HepG2 (cell line): Measurements from ENCODE around the gene GOLGA6L24. TPM values are rescaled to one million over a fixed set of nuclear protein-coding genes. Genes with fewer than 3 reads are reported as not detected.
A peak's percentile ranks its signal among the peaks of the same experiment; 100 is the strongest.
"Not testable (repeated sequence)": the region's sequence is repeated elsewhere in the genome, so short reads cannot be mapped to it uniquely, and the experiment has no call there.

Experiments used
- ATAC-seq: fragments of 200-7000 bp; cut with Tn5 transposase; 3 replicates; pipeline ENCODE4 v1.9.1; 2020; ENCODE audit warnings: mild to moderate bottlenecking, moderate library complexity
- BruUV-seq: library from RNA; stranded (reverse); fragments of 400-500 nt; replicated peaks from 2 replicates; lab custom pipeline; 2021; lab: Mats Ljungman, UMichigan
- CTCF ChIA-PET: fragments of 300-600 bp; formaldehyde crosslinking; extraction: SDS; loops from one replicate; lab custom pipeline; 2021; ENCODE audit warnings: low total read pairs, inconsistent platforms, low intra/inter-chr PET ratio; lab: Yijun Ruan, JAX
- POLR2A ChIA-PET: fragments of 350-600 bp; sonication (Branson Sonifier 250); formaldehyde crosslinking; loops from one replicate; lab custom pipeline; 2020; ENCODE audit warnings: antibody characterized with exemption, inconsistent platforms; lab: Yijun Ruan, JAX
- DNase-seq: peaks from one replicate; pipeline ENCODE4 v3.0.0-alpha.2; 2015; ENCODE audit warnings: low spot score
- FAIRE-seq: peaks from 3 replicates; lab custom pipeline; 2011; peaks lifted over from hg19 to GRCh38; lab: Jason Lieb, UNC
- H2AFZ ChIP-seq: one replicate; pipeline ENCODE4 v1.6.1; 2011; ENCODE audit warnings: low read length, inconsistent platforms
- H3K27ac ChIP-seq: fragments of 300-600 bp; 3 replicates; pipeline ENCODE4 v1.8.0; 2011; ENCODE audit warnings: mixed run types, mild to moderate bottlenecking, mixed read lengths, low read length, inconsistent platforms; ENCODE audit not compliant: insufficient read depth; ENCODE audit errors: extremely low read length
- H3K27me3 ChIP-seq, 2 experiments: fragments of 200-600 bp in 1 of 2; 2 replicates in 1 of 2; 3 replicates in 1 of 2; pipeline versions ENCODE4 v1.6.0 to v1.8.0; 2011; ENCODE audit warnings: low read length in 2 of 2, mild to moderate bottlenecking in 2 of 2, moderate library complexity in 2 of 2, inconsistent platforms in 1 of 2; ENCODE audit not compliant: insufficient read depth in 2 of 2, control insufficient read depth in 1 of 2
- H3K36me3 ChIP-seq, 2 experiments: fragments of 200-600 bp in 1 of 2; replicated peaks in 1 of 2; 2 replicates in 1 of 2; 3 replicates in 1 of 2; pipeline versions ENCODE4 v1.5.1 to v1.8.0; 2011; ENCODE audit warnings: low read length in 2 of 2, inconsistent platforms in 1 of 2; ENCODE audit not compliant: insufficient read depth in 2 of 2, control insufficient read depth in 1 of 2
- H3K4me1 ChIP-seq: 2 replicates; pipeline ENCODE4 v1.5.1; 2012; ENCODE audit warnings: low read length, inconsistent platforms; ENCODE audit not compliant: insufficient read depth
- H3K4me2 ChIP-seq: 2 replicates; pipeline ENCODE4 v1.6.0; 2011; ENCODE audit warnings: low read depth, low read length, inconsistent platforms
- H3K4me3 ChIP-seq, 3 experiments: fragments of 200-600 bp in 1 of 3; sonication (generic), shearing (Covaris generic) in 1 of 3; replicated peaks in 1 of 3; 2 replicates each; pipeline ENCODE4 v1.5.1; 2011 to 2016; ENCODE audit warnings: low read length in 3 of 3, inconsistent platforms in 2 of 3, low read depth in 2 of 3, mild to moderate bottlenecking in 2 of 3, control low read depth in 1 of 3, mixed read lengths in 1 of 3; ENCODE audit not compliant: insufficient read depth in 1 of 3
- H3K79me2 ChIP-seq: one replicate; pipeline ENCODE4 v1.6.1; 2011; ENCODE audit warnings: low read length, inconsistent platforms; ENCODE audit not compliant: insufficient read depth
- H3K9ac ChIP-seq: 2 replicates; pipeline ENCODE4 v1.6.0; 2011; ENCODE audit warnings: mild to moderate bottlenecking, low read depth, low read length, inconsistent platforms; ENCODE audit not compliant: insufficient read depth
- H3K9me3 ChIP-seq: 2 replicates; pipeline ENCODE4 v1.5.1; 2012; ENCODE audit warnings: mild to moderate bottlenecking, low read length
- H4K20me1 ChIP-seq: 2 replicates; pipeline ENCODE4 v1.6.0; 2011; ENCODE audit warnings: inconsistent platforms, mild to moderate bottlenecking, low read length, moderate library complexity; ENCODE audit not compliant: insufficient read depth
- WGBS: methylation state at CpG from one replicate; pipeline ENCODE4 v1.1.6; 2017; ENCODE audit warnings: low lambda C conversion rate; 5-methylcytosine and 5-hydroxymethylcytosine counted together
- in situ Hi-C: cut with HindIII; loops from 2 replicates; pipeline ENCODE4 v1.10.0; 2017; ENCODE audit warnings: low pct_unique_long_range_greater_than_20kb; ENCODE audit not compliant: extremely low pct_ligation_motif_present
- intact Hi-C: fragments of 100-400 bp; cut with micrococcal nuclease; formaldehyde crosslinking; loops from one replicate; pipeline ENCODE4 v1.10.0; 2022; ENCODE audit not compliant: unreplicated experiment
- polyA plus RNA-seq, 8 experiments: library from polyadenylated mRNA; depleted of rRNA in 3 of 8; stranded (reverse) in 7 of 8; unstranded in 1 of 8; fragments of >200 nt; fragmentation: Illumina TruSeq in 4 of 8; extraction: Trizol in 4 of 8; gene quantifications; 2 replicates each; pipeline versions ENCODE4 v1.2.1 to v1.2.3, GENCODE V29; 2011 to 2016; ENCODE audit warnings: low read depth in 4 of 8, missing spikeins in 1 of 8, mixed read lengths in 1 of 8; ENCODE audit not compliant: insufficient read depth in 1 of 8
- total RNA-seq, 5 experiments: library from RNA; depleted of rRNA; stranded (reverse); fragments of >200 nt; fragmentation: Illumina TruSeq; extraction: Trizol; gene quantifications; 2 replicates each; pipeline ENCODE4 v1.2.3, GENCODE V29; 2016; ENCODE audit warnings: low read depth in 1 of 5

GOLGA6L24 gene
- total and polyA plus RNA-seq, 2 of the 13 experiments (the other 11 are each of a cell fraction or from before 2014, with no cell fraction given), result not detected

- H3K79me2 ChIP-seq, H3K36me3 ChIP-seq, H3K27me3 ChIP-seq, H3K9ac ChIP-seq, H3K4me2 ChIP-seq, CTCF ChIA-PET, H3K9me3 ChIP-seq, POLR2A ChIA-PET, intact Hi-C loops, in situ Hi-C loops, BruUV-seq, H2AFZ ChIP-seq, ATAC-seq, FAIRE-seq, H3K27ac ChIP-seq, H3K4me3 ChIP-seq, H4K20me1 ChIP-seq, DNase-seq, H3K4me1 ChIP-seq: not testable (repeated sequence)
- WGBS, result 10% methylated on average over 2 of the region's 3 CpGs
Observed at GRCh38 chr15:28380053-28380452, 22.2 kb upstream of the GOLGA6L24 start.

- H3K4me1 ChIP-seq, H3K4me2 ChIP-seq, H2AFZ ChIP-seq, H3K36me3 ChIP-seq, H3K4me3 ChIP-seq, POLR2A ChIA-PET, FAIRE-seq, H3K27ac ChIP-seq, ATAC-seq, H3K79me2 ChIP-seq, CTCF ChIA-PET, H4K20me1 ChIP-seq, BruUV-seq, intact Hi-C loops, H3K9ac ChIP-seq, H3K9me3 ChIP-seq, H3K27me3 ChIP-seq, in situ Hi-C loops, DNase-seq: not testable (repeated sequence)
- WGBS, result no CpG with 5 or more reads among the region's 8 CpGs
Observed at GRCh38 chr15:28378364-28378763, 20.5 kb upstream of the GOLGA6L24 start, which contains the start of gene GOLGA8F. Gene GOLGA8F, plus strand, starts transcription at chr15:28378664. Its CDS starts 98 bp downstream, at chr15:28378762.

- H3K27ac ChIP-seq, intact Hi-C loops, H4K20me1 ChIP-seq, H3K4me1 ChIP-seq, H3K27me3 ChIP-seq, POLR2A ChIA-PET, BruUV-seq, H3K4me3 ChIP-seq, H3K4me2 ChIP-seq, DNase-seq, FAIRE-seq, H3K79me2 ChIP-seq, H2AFZ ChIP-seq, H3K9ac ChIP-seq, H3K36me3 ChIP-seq, in situ Hi-C loops, CTCF ChIA-PET, H3K9me3 ChIP-seq, ATAC-seq: not testable (repeated sequence)
- WGBS, result over 99% methylated on average over 9 of the region's 17 CpGs
Observed at GRCh38 chr15:28365502-28365901, 7.6 kb upstream of the GOLGA6L24 start.

- H3K27me3 ChIP-seq, H3K27ac ChIP-seq, H3K4me1 ChIP-seq, in situ Hi-C loops, H3K9me3 ChIP-seq, BruUV-seq, POLR2A ChIA-PET, CTCF ChIA-PET, H2AFZ ChIP-seq, H3K79me2 ChIP-seq, ATAC-seq, H3K36me3 ChIP-seq, DNase-seq, FAIRE-seq, intact Hi-C loops, H4K20me1 ChIP-seq: not testable (repeated sequence)
- Histone ChIP-seq H3K4me3 (peak within 1 kb of the TSS; percentile 16 to 43 (median 40); a peak in 4 of 6 replicates), H3K9ac (0 out of 2 replicates have a peak within 1 kb of the TSS, but pooled peaks have one; percentile 34), H3K4me2 (0 out of 2 replicates have a peak within 1 kb of the TSS, but pooled peaks have one; percentile 18)
- WGBS, result no CpG with 5 or more reads among the region's 52 CpGs
Observed at GRCh38 chr15:28322129-28322588, 35.7 kb downstream of the GOLGA6L24 start, which contains the start of gene HERC2. Gene HERC2, minus strand, starts transcription at chr15:28322179. Its CDS starts 746 bp downstream, at chr15:28321433.
